Measurements from ENCODE around the gene ATG7.
A peak's percentile ranks its signal among the peaks of the same experiment; 100 is the strongest.
"Not testable (repeated sequence)": the region's sequence is repeated elsewhere in the genome, so short reads cannot be mapped to it uniquely, and the experiment has no call there.

Gene ATG7

DNA sequence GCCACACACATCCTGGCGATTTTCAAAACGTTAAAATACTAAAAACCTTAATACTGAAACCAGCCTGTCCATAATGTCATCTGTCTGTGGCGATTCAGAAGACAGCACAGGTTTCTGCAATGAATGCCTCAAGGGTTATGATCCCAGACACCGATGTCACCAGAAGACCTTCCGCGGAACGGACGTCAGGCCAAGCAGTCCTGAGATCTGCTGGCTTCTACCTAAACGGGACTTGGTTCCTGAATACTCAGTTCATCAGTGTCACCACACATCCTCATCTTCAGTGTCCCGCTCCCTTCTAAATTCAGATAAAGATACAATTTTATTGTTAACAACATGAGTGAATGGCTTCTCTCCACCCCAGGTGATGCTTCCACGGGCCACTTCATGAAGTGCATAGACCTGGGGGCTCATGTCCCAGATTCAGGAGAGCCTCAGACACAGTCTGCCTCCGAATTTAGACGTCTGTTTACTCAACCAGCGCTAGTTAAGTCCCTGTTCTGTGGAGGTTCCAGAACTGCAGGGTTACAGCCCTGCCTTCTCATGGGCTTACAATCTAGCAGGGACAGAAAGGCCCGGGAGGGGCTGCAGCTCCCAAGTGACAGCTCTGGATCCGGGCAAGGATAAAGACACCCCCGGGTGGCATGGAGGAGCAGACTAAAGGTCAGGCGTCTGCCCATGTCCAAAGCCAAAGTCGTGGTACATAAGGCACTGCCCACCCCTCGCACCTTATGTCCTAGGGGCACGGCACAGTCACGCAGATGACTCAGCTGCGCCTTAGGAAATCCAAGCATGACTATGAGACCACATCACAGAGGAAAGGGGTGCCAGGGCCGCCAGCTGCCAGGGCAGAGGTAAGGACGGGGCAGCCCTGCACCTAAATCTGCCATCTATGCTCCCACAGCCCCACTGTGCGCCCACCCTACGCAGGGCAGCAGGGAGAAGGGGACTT, 295.6 kb downstream of the ATG7 start:
- peak; percentile 56 for DNase-seq (ENCODE audit: low read depth)
- H3K4me3 ChIP-seq (ENCODE audit: low read depth, low read length): peak overlapping the region; percentile 29

DNA sequence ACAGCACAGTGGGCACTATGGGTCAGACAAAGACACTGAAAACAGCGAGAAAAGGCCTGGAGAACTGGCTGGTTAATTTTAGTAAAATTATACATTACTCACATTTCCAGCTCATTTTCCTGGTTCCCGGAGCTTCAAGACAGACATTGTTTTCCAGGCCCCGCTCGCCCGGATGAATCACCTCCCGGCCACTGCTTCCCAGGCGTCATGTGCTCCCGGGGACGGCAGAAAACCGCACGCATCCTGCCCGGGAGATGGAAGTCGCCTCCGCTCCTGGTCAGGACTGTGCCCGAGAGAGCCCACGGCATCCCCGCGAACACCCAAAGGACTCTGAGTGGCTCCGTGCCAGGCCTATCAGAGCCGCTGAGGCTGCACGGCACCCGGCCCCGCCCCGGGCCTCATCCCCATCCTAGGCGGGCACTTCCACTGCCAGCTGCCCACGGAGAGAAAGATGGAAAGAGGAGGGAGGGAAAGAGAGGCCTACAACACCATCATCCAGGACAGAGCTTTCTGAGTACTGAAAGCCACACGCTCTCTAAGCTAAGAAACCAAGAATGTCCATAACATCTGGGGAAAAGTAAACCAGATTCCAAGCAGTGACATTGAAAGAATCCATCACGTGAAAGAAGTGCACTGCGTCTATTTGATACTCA, 296.4 kb downstream of the ATG7 start:
- H3K4me3 ChIP-seq (ENCODE audit: low read depth, low read length): peak overlapping the region; percentile 29
- peak; percentile 86 for DNase-seq (ENCODE audit: low read depth)

- H3K4me3 ChIP-seq (ENCODE audit: low read depth, low read length): no peak overlapping the region
- no peak for DNase-seq (ENCODE audit: low read depth)
Observed at GRCh38 chr3:11569156-11569741, 297.1 kb downstream of the ATG7 start.

GRCh38 chr3:11570251-11570650, 298.1 kb downstream of the ATG7 start:
- H3K4me3 ChIP-seq (ENCODE audit: low read depth, low read length): no peak overlapping the region
- DNase-seq (ENCODE audit: low read depth): no peak

- DNase-seq (ENCODE audit: low read depth): no peak
Observed at GRCh38 chr3:11570789-11571495, 298.7 kb downstream of the ATG7 start.

GRCh38 chr3:11572660-11573059, 300.5 kb downstream of the ATG7 start:
- H3K4me3 ChIP-seq (ENCODE audit: low read depth, low read length); DNase-seq (ENCODE audit: low read depth): not testable (repeated sequence)

More at GRCh38 chr3:11570789-11571495, 298.7 kb downstream of the ATG7 start:
- no peak overlapping the region for H3K4me3 ChIP-seq (ENCODE audit: low read depth, low read length)

- no peak for DNase-seq (ENCODE audit: low read depth)
- no peak overlapping the region for H3K4me3 ChIP-seq (ENCODE audit: low read depth, low read length)
Observed at GRCh38 chr3:11574981-11575669, 302.9 kb downstream of the ATG7 start.

DNA sequence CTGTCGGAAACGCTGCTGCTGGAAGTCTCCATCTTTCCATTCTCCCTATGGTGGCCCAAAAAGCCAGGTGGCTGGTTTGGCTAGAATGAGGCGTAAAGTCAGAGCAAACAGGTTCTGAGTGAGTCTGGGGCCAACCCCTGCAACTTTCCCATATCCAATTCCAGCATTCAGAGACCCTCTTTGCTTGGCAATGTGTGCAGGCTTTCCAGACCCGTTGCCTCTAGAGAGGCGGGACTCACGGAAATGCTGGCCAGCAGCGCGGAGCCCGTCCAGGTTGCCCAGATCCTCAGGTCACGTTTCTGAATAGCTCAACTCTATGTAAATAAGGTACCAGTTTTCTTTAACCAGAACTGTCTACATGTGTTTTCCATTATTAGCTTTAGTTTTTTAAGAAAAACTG, 303.5 kb downstream of the ATG7 start:
- no peak overlapping the region for H3K4me3 ChIP-seq (ENCODE audit: low read depth, low read length)
- DNase-seq (ENCODE audit: low read depth): no peak

DNA sequence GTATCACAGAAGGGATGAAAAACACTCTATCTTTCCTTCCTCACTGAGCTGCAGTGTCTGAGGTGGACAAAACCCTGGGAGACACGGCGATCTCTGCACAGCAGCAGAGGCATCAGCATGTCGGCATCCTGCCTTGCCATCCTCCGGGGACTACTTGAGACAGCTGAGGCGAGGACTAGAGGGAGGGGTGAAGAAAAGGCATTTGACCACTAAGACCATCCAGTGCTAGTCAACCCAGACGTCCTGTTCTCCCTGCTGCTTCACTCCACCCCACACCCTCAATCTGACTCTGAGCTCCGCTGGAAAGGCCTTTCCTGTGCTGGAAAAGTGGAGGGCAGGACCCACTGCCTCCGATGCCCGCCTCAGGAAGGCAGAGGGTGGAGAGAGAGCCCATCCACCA, 304.3 kb downstream of the ATG7 start:
- no peak for DNase-seq (ENCODE audit: low read depth)
- H3K4me3 ChIP-seq (ENCODE audit: low read depth, low read length): no peak overlapping the region

GRCh38 chr3:11578169-11578568, 306.0 kb downstream of the ATG7 start:
- no peak overlapping the region for H3K4me3 ChIP-seq (ENCODE audit: low read depth, low read length)
- no peak for DNase-seq (ENCODE audit: low read depth)

- no peak overlapping the region for H3K4me3 ChIP-seq (ENCODE audit: low read depth, low read length)
- no peak for DNase-seq (ENCODE audit: low read depth)
Observed at GRCh38 chr3:11580645-11581044, 308.4 kb downstream of the ATG7 start.

- DNase-seq (ENCODE audit: low read depth): no peak
- peak overlapping the region; percentile 46 for H3K4me3 ChIP-seq (ENCODE audit: low read depth, low read length)
Observed at GRCh38 chr3:11581237-11582190, 309.3 kb downstream of the ATG7 start.

- peak overlapping the region; percentile 46 for H3K4me3 ChIP-seq (ENCODE audit: low read depth, low read length)
- peak; percentile 81 for DNase-seq (ENCODE audit: low read depth)
Observed at GRCh38 chr3:11582191-11582968, 310.2 kb downstream of the ATG7 start.

DNA sequence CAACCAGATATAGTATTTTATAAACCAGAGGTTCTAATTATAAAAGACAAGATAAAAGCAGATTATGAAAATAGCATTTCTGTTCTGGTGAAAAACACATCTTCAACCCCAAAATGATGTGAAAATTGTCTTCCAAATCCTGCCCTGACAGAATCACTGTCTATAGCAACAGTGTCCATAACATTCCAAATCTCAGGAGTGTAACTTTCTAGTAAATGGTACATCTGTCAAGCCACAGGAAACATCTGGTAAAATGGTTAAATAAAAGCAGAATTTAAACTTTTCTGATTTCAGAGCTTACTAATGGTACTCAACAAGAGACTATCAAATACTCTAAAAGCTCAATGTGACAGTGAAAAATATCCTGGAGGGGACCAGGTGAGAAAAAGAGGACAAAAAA, 311.0 kb downstream of the ATG7 start:
- H3K4me3 ChIP-seq (ENCODE audit: low read depth, low read length): no peak overlapping the region
- no peak for DNase-seq (ENCODE audit: low read depth)

DNA sequence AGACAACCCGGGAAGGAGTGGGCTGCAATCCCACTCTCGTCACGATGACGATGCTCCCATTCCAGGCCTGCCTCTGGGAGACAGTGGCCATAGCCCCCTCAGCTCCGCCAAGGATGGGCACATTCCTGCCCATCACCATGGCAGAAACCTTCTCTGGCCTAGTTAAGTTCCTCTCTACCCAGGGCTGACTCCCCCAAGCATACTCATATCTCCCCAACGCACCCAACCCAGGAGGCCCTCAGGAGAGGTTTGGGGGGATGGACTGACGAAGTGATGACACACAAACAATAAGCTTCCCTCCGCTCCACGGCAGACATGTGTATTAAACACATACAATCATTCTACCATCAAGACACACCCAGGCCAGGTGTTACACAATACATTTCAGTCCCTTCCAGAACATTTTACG, 311.4 kb downstream of the ATG7 start:
- no peak for DNase-seq (ENCODE audit: low read depth)

GRCh38 chr3:11584570-11584969, 312.4 kb downstream of the ATG7 start:
- DNase-seq (ENCODE audit: low read depth): no peak
- H3K4me3 ChIP-seq (ENCODE audit: low read depth, low read length): no peak overlapping the region

More for the DNA sequence above, 311.4 kb downstream of the ATG7 start:
- H3K4me3 ChIP-seq (ENCODE audit: low read depth, low read length): no peak overlapping the region

DNA sequence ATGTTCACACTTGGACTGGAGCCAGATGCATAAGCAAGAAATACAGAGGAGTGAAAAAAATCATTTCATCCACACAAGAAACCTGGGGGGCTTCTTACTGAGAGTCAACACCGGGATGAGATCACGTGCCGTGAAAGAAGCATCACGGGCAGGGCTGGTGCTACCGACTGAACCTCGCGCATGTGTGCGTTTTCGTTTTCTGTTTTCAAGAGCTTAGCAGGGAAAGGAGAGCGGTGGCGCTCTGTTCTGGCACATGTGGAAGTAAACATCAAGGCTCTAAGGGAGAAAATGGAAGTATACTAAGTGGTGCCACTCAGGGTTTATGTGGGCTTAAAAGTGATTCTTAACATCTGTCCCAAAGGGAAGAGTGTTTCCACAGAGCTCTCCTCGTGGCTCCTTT, 315.6 kb downstream of the ATG7 start:
- H3K4me3 ChIP-seq (ENCODE audit: low read depth, low read length): no peak overlapping the region

More for the DNA sequence above, 315.6 kb downstream of the ATG7 start:
- DNase-seq (ENCODE audit: low read depth): no peak

All from skeletal muscle cell (primary cell).